ENCODE measurements around the gene DCP1A.
"Not testable (repeated sequence)": the region's sequence is repeated elsewhere in the genome, so short reads cannot be mapped to it uniquely, and the experiment has no call there.

Gene DCP1A

DNA sequence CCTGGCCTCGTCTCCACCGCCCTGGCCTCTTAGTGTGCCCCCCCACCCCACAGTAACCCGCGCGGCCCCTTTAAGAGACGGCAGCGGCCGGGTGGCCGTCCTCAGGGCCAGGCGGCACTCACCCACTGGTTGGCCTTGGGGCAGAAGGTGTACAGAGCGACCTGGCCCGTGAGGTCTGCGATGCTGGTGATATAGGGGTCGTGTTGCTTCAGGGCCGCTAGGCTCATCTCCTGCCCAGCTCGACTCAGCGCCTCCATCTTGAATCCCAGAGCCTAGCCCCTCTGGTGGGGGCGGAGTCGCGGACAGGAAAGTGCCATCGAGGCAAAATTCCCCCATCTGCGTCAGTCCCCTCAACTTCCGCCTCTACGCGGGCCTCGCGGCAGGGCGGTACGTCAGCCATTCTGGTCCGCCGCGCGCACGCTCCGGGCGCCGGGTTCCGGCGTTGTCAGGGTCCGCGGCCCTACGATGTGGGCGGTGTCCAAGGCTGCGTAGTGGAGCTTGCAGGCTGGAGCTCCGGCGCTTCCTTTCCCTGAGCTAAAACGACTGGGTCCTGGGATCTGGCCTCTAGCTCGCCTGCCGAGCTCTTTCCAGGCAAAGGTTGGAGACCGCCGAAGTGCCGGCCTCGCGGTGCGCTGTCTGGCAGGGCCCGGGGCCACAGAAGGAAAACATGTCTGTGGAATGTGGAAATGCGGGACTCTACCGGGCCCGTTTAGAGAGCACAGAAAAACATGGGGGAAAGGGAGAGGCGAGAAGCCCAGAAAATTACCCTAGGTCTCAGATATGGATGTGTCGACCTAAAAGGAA is at the start of gene DCP1A:
Gene DCP1A, minus strand, starts transcription at position 283 of the 804 bp plus-strand sequence. Its CDS starts 26 bp downstream, at position 257.
- peak; percentile 88 to 91 for DNase-seq (ENCODE audit: extremely low read depth in 1 of 2, low read depth in 1 of 2)

DNA sequence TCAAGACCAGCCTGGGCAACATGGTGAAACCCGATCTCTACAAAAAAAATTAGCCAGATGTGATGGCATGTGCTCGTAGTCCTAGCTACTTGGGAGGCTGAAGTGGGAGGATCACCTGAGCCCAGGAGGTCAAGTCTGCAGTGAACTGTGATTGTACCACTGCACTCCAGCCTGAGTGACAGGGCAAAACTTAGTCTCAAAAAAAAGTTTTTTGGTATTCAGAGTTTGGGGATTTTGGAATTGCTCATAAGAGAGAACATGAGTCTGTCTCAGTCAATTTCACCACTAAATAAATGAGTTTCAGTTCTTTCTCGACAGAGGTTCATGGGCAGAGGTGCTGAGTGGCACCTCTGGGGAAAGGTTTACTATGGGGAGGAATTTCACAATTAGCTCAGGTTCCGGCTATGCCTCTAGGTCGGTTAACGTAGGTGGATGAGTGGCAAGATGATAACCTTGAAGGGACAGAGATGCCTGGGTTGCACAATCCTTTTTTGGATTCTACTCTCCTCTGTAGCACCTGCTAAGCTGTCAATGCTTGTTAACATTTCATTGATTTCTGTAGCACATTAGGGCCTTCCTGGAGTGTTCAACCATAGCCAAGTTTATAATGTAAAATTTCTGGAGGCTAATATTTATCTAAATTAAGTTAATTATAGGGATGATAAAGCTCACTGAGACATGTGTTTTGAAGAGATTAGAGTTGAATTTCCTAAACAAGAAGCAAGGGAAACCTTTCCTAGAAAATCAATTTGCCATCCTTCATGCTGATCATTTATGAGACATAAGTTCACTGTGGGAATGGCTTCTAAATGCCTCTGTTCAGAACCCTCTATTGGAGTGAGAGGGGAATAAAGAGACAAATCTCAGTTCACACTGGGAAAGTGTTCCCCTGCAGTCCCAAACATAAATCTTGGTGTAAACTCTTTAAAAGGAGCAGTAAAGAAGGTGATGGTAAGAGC is 37.4 kb upstream of the DCP1A start:
- no peak for DNase-seq (ENCODE audit: extremely low read depth in 1 of 2, low read depth in 1 of 2)

DNA sequence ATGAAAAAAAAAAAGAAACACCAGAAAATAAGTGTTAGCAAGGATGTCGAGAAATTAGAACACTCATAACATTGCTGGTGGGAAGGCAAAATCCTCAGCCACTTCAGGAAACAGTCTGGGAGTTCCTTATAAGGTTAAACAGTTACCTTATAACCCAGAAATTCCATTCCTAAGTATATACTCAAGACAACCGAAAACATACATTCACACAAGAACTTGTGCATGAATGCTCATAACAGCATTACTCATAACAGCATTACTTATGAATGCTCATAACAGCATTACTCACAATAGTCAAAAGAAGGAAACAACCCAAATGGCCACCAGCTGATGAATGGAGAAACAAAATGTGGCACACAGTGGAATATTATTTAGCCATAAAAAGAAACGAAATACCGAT is 34.8 kb upstream of the DCP1A start:
- no peak for DNase-seq (ENCODE audit: extremely low read depth in 1 of 2, low read depth in 1 of 2)

DNA sequence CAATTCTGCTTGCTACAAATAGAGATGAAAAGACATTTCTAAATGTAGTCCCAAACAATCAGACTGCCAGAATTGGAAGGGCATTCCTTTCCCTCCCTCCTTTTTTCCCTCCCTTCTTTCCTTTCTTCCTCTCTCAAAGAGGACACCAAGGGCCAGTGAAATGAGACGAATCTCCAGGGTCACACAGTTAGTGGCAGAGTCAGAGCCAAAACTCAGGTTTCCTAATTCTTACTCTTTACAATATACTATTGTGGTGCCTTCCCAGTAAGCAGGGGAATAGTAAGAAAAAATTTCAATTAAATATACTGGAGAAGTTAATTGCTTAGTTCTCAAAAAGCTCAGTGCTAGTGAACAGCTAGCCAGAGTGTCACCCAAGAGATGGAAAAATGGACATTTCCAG is 33.0 kb upstream of the DCP1A start:
- no peak for DNase-seq (ENCODE audit: extremely low read depth in 1 of 2, low read depth in 1 of 2)

DNA sequence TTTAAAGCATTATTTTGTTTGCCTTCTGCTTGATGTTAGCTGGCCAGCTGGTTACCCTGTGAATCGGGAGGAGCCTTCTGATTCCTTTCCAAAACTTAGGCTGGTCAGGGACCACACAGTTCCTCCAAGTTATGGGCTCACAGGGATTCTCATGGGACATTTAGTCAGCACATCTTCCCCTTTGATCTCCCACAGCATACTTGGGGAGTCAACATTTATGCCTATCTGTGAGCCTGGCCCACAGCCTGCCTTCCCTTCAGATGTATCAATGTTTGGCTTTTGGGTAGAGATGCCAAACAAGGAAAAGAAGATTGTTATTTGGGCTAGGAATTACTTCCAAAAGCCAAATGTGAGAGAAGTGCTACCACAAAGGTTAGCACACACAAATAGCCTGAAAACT is 32.6 kb upstream of the DCP1A start:
- no peak for DNase-seq (ENCODE audit: extremely low read depth in 1 of 2, low read depth in 1 of 2)

DNA sequence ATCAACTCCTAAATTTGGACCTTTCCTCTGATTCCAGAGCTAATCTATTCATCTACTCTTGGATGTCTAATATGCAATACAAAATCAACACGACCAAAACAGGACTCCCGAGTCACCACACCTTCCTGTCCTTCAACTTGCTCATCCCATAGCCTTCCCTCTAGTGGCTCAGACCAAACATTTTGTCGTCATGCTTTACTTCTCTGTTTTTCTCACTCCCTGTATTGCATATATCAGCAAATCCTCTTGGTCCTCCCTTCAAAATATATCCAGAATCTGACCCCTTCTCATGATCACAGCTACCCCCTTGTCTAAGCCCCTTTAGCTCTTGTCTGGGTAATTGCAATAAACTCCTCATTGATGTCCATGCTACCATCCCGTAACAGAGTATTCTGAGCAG is 30.5 kb upstream of the DCP1A start:
- no peak for DNase-seq (ENCODE audit: extremely low read depth in 1 of 2, low read depth in 1 of 2)

DNA sequence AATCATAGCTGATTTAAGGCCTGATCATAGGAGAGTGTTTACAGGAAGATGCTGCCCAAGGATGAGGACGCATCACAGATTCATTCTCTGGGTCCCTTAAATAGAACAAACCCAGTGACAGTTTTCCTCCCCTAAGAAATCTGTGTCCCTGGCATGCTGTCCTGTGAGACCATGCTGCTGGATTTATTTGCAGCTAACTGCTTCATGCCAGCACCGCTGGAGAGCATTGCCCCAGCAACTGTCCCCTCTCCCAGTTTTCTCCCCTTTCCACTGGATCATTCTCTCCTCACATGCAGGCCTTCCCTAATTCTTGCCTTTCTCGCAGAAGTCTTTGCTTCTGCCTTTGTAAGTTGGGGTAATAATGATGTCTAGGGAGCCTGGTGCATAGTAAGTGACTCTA is 29.3 kb upstream of the DCP1A start:
- no peak for DNase-seq (ENCODE audit: extremely low read depth in 1 of 2, low read depth in 1 of 2)

DNA sequence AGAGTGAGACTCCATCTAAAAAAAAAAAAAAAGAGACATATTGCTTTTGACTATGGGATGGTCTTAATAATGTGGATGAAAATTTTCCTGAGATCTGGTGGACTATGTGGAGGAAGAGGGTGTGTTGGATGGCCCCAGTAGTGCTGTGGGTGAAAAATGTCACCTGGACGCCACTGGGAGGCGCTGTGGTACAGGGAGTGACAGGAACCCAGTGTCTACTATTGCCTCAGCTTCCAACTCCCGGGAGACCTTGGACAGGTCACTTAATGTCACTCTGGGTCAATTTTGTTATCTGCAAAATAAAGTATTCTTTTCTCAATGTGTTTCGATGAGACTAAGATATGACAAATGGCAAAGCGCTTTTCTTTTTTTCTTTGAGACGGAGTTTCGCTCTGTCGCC is 27.7 kb upstream of the DCP1A start:
- peak; percentile 5 to 42 for DNase-seq (ENCODE audit: extremely low read depth in 1 of 2, low read depth in 1 of 2)

DNA sequence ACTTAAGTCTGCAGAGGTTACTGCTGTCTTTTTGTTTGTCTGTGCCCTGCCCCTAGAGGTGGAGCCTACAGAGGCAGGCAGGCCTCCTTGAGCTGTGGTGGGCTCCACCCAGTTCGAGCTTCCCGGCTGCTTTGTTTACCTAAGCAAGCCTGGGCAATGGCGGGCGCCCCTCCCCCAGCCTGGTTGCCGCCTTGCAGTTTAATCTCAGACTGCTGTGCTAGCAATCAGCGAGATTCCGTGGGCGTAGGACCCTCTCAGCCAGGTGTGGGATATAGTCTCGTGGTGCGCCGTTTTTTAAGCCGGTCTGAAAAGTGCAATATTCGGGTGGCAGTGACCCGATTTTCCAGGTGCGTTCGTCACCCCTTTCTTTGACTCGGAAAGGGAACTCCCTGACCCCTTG is 23.4 kb upstream of the DCP1A start:
- DNase-seq (ENCODE audit: extremely low read depth in 1 of 2, low read depth in 1 of 2) = not testable (repeated sequence)

DNA sequence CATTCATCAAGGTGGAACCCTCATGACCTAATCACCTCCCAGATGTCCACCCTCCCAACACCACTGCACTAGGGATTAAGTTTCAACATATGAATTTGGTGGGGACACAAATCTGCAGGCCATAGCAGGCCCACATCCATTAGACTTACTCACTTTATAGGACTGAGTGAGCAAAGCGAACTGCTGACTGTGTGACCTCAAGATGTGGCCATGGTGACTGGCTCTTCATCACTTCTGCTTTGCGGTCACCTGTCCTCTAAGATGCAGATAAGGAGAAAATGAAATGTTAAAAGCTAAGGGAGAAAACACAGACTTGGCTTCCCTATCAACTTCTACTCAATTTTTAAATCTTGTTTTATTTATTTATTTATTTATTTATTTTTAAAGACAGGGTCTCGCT is 14.5 kb upstream of the DCP1A start:
- no peak for DNase-seq (ENCODE audit: extremely low read depth in 1 of 2, low read depth in 1 of 2)

DNA sequence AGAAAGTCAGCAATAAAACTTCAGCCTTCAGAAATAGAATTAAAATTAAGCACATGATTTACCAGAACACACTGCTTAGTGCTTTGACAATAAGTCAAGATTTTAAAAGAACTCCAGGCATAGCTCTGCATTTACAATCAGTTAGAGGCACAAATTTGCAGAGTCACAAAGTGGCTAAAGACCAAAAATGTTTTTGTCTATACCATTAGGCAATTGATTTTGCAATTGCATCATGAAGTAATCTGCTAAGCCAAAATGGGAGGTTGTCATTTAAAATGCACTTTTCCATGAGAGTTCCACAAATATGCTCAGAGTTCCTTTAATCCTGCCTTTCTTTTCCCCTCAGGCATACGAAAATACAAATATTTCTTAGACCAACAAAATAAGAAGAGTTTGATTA is 10.1 kb upstream of the DCP1A start:
- no peak for DNase-seq (ENCODE audit: extremely low read depth in 1 of 2, low read depth in 1 of 2)

DNA sequence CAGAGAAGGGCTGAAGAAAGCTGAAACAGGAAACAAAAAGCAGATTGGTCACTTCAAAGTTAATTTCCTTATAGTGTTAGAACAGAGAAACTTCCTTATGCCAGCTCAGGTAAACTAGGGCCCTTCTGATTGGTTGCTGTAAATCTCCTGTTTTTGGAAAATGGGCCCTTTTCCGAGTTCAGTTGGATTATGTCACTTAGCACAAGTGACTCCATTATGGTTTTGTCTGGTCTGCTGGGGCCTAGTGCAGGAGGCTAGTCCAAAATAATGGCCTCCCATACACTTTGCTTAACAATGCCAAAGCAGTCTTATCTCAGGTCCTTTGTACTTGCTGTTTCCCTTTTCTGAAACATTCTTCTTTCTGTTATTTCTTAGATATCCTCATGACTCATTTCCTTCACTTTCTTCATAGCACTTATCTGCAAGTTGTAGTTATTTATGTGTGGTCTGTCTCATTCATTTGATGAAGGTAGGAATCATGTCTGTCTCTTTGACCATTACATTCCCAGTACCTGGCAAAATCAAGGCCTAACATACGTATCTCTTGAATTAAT is 7.7 kb upstream of the DCP1A start:
- no peak for DNase-seq (ENCODE audit: extremely low read depth in 1 of 2, low read depth in 1 of 2)

DNA sequence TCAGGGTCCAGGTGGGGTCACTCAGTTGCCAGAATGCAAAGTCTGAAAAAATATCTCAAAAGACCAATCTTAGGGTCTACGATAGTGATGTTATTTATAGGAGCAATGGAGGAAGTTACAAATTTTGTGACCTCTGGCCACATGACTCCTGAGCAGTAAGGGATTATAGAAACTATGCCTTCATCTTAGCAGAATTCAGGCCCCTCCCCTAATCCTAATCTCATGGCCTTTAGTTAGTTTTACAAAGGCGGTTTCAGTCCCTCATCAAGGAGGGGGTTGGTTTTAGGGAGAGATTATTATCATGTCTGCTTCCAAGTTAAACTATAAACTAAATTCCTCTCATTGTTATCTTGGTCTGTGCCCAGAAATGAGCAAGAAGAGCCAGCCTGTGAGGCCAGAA is 5.9 kb upstream of the DCP1A start:
- DNase-seq (ENCODE audit: extremely low read depth in 1 of 2, low read depth in 1 of 2) = no peak

DNA sequence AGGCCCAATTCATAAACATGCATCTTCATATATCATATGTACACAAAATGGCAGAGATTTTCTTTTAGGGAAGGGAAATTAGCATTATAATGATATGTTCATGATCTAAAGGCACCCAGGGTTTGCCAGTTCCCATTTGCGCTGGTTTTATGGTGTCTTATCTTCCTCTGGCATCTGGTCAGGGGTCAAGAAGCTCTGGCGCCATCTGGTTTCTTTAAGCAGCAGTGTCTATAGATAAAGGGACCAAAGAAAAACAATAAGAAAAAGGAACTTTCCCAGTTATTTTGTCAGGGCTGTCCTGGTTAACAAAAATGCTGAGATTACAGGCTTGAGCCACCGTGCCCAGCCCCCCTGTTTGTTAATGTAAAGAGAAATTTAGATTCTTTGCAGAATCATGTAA is 3.3 kb upstream of the DCP1A start:
- DNase-seq (ENCODE audit: extremely low read depth in 1 of 2, low read depth in 1 of 2) = no peak

DNA sequence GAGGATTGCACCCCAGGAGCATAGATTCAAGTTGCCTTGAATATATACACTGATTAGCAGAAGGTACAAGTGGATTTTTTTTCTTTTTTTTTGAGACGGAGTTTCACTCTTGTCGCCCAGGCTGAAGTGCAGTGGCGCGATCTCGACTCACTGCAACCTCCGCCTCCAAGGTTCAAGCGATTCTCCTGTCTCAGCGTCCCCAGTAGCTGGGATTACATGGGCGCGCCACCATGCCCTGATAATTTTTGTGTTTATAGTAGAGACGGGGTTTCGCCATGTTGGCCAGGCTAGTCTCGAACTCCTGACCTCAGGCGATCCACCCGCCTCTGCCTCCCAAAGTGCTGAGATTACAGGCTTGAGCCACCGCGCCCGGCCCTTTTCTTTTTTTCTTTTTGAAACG is 775 bp upstream of the DCP1A start:
- DNase-seq (ENCODE audit: extremely low read depth in 1 of 2, low read depth in 1 of 2) = not testable (repeated sequence)

DNA sequence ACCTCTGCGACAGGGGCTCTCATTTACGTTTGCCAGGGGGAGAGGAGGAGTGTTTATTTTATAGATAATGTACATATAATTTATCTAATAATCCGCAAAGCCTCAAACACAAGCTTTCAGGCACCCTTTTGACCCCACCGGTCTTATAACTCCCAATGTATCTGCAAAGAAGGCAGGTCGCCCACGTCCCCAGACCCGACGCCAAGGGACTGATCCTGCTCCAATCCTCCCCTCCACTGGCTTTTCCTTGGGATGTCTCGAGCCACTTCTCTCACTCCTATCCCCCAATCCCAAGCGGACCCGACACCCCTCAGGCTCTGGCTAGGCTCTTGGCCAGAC is 452 bp downstream of the DCP1A start:
- DNase-seq (ENCODE audit: extremely low read depth in 1 of 2, low read depth in 1 of 2) = no peak

DNA sequence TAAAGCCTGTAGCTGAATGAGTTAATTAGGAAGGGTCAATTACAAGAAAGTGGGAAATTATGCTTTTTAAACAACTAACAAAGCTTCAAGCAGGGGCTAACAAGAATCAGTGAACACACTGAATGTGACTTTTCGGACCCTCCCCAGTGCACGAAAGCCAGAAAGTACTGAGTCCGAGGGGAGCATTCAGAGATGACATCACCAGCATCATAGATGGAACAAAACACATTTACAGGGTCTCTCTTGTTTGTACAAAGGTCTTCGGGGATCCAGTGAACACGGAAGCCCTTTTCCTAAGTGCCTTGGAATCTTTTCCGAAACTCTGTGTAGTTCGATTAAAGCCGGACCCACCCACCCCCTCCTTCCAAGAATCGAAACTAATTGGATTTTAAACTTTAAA is 829 bp downstream of the DCP1A start:
- DNase-seq (ENCODE audit: extremely low read depth in 1 of 2, low read depth in 1 of 2) = no peak

DNA sequence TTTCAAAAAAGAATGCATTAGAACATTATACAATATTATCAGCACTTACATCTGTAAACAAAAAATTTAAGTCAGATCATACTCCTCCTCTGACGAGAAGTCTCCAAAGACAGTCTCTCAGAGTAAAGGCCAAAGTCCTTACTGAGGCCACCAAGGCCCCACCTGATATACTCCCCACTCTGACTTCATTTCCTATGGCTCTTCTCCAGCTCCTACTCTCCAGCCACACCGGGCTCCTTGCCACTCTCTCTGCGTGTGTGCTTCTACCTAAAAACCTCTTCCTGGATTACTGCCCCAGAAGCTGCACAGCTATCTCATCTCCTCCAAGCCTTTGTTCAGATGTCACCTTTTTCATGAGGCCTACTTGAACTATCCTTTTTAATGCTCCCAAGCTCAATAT is 5.0 kb downstream of the DCP1A start:
- no peak for DNase-seq (ENCODE audit: extremely low read depth in 1 of 2, low read depth in 1 of 2)

DNA sequence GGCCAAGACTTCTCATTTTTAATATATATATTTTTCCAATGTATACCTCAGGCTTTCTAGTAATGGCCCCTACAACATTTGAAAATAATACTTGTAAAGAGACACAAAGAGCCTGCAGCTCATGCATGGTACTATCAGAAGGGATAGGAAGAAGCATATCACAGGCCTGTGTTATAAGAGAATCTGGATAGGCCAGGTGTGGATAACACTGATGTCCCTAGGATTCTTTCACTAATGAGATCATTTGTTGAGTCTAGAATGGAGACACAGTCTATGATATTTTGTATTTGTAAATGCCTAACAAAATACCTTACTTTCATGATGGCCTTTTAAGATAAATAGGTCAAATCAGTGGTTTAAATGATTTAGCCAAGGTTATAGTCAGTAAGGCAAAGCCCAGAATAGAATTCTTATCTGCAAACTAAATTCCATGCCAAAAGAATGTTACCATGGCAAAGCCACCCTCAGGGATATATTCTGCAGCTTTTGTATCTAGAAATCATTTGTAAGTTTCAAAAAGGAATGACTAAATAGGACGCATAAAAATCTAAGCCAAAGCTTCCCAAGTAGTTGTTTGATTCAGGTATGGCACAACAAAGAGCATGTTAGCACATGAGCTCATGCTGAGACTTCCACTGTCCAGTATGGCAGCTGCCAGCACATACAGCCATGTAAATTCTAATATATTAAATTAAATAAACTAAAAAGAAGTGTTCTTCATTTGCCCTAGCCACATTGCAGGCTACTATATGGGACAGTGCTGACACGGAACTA is 10.0 kb downstream of the DCP1A start:
- no peak for DNase-seq (ENCODE audit: extremely low read depth in 1 of 2, low read depth in 1 of 2)

DNA sequence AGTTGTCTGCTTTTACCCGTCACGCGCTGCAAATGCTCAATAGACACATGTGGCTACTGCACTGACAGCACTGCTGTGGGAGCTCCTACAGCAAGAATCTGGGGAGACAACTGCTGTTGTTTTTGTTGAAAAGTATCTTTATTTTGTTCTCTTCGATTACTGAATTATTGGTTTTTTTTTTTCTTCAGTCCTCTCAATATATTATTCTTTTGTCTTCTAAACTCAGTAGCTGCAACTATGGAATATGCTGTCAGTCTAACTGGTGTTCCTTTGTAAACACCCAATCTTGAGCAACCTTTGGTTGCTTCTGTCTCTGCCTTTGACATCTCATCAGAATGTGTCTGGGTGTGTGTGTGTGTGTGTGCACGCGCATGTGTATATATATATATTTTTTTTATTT is 12.6 kb downstream of the DCP1A start:
- no peak for DNase-seq (ENCODE audit: extremely low read depth in 1 of 2, low read depth in 1 of 2)

DNA sequence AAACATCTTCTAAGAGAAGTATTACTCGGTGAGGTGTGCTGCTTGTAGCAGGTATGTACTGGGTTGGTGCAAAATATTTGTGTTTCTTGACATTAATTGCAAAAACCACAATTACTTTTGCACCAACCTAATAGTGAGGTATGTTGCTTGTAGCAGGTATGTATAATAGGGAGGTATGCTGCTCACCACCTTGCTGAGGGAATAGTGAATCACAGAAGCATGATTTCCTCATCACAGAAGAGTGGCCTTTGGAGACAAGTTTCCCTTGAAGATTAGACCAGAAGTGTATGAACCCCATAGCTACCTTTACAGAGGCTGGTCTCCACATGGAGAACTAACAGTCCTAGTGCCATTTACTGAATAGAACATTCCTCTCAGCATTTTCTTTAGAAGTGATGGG is 15.5 kb downstream of the DCP1A start:
- DNase-seq (ENCODE audit: extremely low read depth in 1 of 2, low read depth in 1 of 2) = no peak

Measured in stimulated activated CD8-positive, alpha-beta memory T cell treated with anti-CD3 and anti-CD28 coated beads, Interleukin-7, amount 100 ng/mL, for 48 hours (primary cell).